GM13976 (cell line): ENCODE results near the gene ZNF622.
"Not testable (repeated sequence)": the region's sequence is repeated elsewhere in the genome, so short reads cannot be mapped to it uniquely, and the experiment has no call there.

Experiments
- DNase-seq: peaks from one replicate; pipeline ENCODE4 v3.0.0; 2012; ENCODE audit warnings: low spot score
- CTCF ChIP-seq: IDR thresholded peaks from 2 replicates; pipeline ENCODE4 v1.5.1; 2012; ENCODE audit warnings: borderline replicate concordance, mild to moderate bottlenecking; ENCODE audit not compliant: insufficient read depth; ENCODE audit errors: extremely low read depth, missing control alignments, control extremely low read depth
- in situ Hi-C: fragments of 300-500 bp; cut with MboI; formaldehyde crosslinking; loops from one replicate; pipeline ENCODE4 v1.12.0; 2022; ENCODE audit warnings: low sequenced_read_pairs, mixed read lengths, inconsistent platforms; ENCODE audit not compliant: unreplicated experiment

The ZNF622 gene

DNA sequence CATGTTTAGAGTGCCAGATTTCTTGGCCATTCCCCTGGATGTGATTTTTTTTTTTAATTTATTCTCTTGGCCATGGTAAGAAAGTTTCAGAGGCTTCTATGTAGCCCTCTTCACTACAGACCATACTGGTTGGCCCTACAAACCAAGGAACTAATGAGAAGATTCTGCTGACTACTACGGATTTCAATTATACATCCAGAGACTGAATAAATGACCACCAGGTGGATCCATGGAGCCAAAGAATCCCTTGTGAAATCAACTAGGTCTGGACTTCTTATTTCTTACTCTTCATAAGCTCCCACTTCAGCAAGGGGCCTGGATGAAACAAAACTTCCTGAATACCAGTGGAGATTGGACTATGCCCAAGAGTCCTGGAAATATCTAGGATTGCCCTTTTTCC lies 27.6 kb downstream of the ZNF622 start:
- no peak for TF ChIP-seq CTCF
- no peak for DNase-seq
- in situ Hi-C loops, result no loop called here

GRCh38 chr5:16436065-16436682 lies 29.4 kb downstream of the ZNF622 start:
- DNase-seq, in situ Hi-C loops: not testable (repeated sequence)

GRCh38 chr5:16431490-16431889 lies 34.1 kb downstream of the ZNF622 start:
- no peak for TF ChIP-seq CTCF
- no peak for DNase-seq
- in situ Hi-C loops, result no loop called here

DNA sequence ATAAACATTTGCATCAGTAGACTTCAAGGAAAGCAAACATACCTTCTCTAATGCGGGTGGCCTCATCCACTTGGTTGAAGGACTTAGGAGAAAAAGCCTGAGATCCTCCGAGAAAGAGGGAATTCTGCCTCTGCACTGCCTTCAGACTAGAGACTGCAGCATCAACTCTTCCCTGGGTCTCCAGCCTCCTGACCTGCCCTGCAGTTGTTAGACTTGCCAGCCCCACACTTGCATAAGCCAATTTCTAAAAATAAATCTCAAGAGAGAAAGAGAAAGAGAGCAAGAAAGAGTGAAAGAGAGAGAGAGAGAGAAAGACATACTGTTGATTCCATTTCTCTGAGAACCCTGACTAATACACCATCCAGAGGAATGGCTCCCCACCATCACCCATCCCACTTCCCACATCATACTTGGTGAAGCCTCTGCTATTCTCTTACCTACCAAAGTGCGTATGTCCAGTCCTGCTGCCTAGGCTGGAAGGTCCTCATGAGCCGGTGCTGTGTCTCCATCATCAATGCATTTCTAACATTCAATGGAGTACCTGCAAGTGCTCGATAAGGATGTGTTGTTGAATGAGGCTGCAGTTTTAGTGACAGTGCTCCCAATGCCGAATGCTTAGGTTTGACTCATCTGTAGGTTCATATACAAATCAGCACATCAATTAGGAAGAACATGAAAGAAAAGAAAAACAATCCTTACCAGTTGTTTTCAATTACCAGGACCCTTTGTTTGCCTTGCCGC lies 35.1 kb downstream of the ZNF622 start:
- no peak for DNase-seq
- no peak for TF ChIP-seq CTCF
- in situ Hi-C loops, result no loop called here

DNA sequence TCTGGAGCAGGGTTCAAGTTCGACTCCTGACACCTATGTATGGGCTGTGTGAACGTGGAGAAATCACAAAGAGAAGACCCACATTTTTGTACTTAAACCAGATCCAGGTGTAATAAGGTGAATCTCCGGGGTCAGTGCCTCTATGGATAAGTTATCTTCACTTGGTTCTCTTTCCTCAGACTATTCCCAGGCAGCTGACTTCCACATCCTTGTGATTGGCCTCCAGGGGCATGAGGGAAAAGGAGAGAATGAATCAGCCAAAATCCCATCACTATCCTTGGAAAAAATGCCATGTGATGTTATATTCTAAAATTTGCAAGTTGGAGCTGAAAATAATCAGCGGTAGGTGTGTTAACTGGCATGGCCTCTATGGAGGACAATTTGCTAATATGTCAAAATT lies 37.2 kb downstream of the ZNF622 start:
- in situ Hi-C loops, result no loop called here
- no peak for DNase-seq
- TF ChIP-seq CTCF, result no peak

DNA sequence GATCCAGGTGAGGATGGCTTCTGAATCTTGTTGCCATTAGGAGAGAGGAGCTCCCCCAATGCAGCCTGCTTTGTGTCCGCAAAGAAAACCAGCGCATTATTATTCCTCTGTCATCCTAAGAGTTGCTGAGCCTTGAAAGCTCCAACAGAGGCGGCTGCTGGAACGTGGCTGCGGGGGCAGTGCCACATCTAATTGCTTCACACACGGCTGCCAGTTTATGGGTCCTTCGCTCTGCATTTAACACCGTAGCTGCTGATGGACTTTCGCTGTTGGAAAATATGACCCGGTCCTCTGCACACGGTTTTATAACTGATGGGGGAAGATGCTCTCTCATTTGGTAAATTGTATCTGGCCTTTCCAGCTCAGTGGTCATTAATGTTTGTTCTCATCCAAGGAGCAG lies 38.0 kb downstream of the ZNF622 start:
- no peak for TF ChIP-seq CTCF
- in situ Hi-C loops, result no loop called here
- DNase-seq, result no peak

DNA sequence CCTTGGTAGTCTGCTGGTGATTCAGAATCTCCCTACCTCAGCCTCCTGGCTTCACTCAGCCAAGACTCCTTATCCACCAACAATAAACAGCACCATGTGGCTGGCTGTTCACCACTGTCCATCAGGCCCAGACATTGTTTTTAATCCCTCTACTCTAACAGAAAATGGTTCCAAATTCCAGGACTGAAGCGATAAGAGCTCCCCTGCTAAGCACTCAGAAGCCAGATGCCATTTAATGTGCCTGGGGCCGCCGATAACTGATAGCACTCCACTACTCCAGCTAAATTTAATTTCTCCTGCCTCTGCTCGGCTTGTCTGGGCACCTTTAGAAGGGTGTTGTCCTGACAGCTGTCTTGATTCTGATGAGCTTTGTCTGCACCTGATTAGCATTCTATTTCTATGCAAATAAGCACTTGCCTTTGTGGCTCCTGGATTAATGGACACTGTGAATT lies 47.1 kb downstream of the ZNF622 start:
- no peak for TF ChIP-seq CTCF
- in situ Hi-C loops, result no loop called here
- DNase-seq, result no peak
